Stomach (tissue), 4 donors: ENCODE results near the gene MAN2B1.

Experiments
- CTCF ChIP-seq, 7 experiments: fragments of 450-650 bp in 4 of 7; fragments of 200-600 bp in 3 of 7; sonication (generic) in 3 of 7; IDR thresholded peaks; one replicate each; pipeline ENCODE4 v1.5.1; 2016 to 2019; ENCODE audit warnings: antibody characterized with exemption in 7 of 7, control low read depth in 2 of 7, mild to moderate bottlenecking in 1 of 7
- EP300 ChIP-seq: sonication (generic); formaldehyde crosslinking; IDR thresholded peaks from one replicate; pipeline ENCODE4 v1.6.1; 2017; ENCODE audit warnings: antibody characterized with exemption
- POLR2A ChIP-seq, 4 donors: fragments of 450-650 bp; IDR thresholded peaks; one replicate each; pipeline ENCODE4 v1.6.1; 2016; ENCODE audit warnings: antibody characterized with exemption in 4 of 4, control low read depth in 2 of 4, mild to moderate bottlenecking in 1 of 4, moderate library complexity in 1 of 4
- POLR2AphosphoS5 ChIP-seq, 3 donors: sonication (generic); formaldehyde crosslinking; IDR thresholded peaks; one replicate each; pipeline ENCODE4 v1.6.1; 2016; ENCODE audit warnings: antibody characterized with exemption in 3 of 3

GRCh38 chr19:12647047-12647446 is 19.5 kb downstream of the MAN2B1 start:
- no peak for TF ChIP-seq CTCF (IDR thresholded peaks at IDR 0.05)
- TF ChIP-seq POLR2AphosphoS5 (IDR thresholded peaks at IDR 0.05): no peak
- no peak for TF ChIP-seq POLR2A (IDR thresholded peaks at IDR 0.05)
- TF ChIP-seq EP300: no peak
